H9 (cell line): ENCODE data around the gene NBEAL2. TPM values are rescaled to one million over a fixed set of nuclear protein-coding genes. Genes with fewer than 3 reads are reported as not detected.

ENCODE experiments used
- DNase-seq: peaks from one replicate; pipeline ENCODE4 v3.0.0-alpha.2; 2017
- H2AFZ ChIP-seq: one replicate; pipeline ENCODE4 v1.6.1; 2013; ENCODE audit warnings: mild to moderate bottlenecking, low read length, control low read depth, moderate library complexity
- H2AK5ac ChIP-seq: 2 replicates; pipeline ENCODE4 v1.6.1; 2013; ENCODE audit warnings: low read length, control low read depth, mixed read lengths; ENCODE audit not compliant: insufficient read length
- H2BK120ac ChIP-seq: one replicate; pipeline ENCODE4 v1.6.1; 2013; ENCODE audit warnings: low read depth, mild to moderate bottlenecking, low read length, control low read depth, inconsistent platforms; ENCODE audit not compliant: poor library complexity, severe bottlenecking
- H2BK12ac ChIP-seq: 2 replicates; pipeline ENCODE4 v1.6.1; 2013; ENCODE audit warnings: low read length, control low read depth, mixed read lengths, low read depth; ENCODE audit not compliant: insufficient read length
- H2BK15ac ChIP-seq: 2 replicates; pipeline ENCODE4 v1.6.1; 2013; ENCODE audit warnings: low read depth, low read length, control low read depth
- H2BK20ac ChIP-seq: one replicate; pipeline ENCODE4 v1.6.1; 2013; ENCODE audit warnings: low read depth, mild to moderate bottlenecking, low read length, control low read depth, inconsistent platforms; ENCODE audit not compliant: poor library complexity, severe bottlenecking
- H2BK5ac ChIP-seq: 2 replicates; pipeline ENCODE4 v1.6.1; 2013; ENCODE audit warnings: low read length, control low read depth, mixed read lengths; ENCODE audit not compliant: insufficient read length
- H3K14ac ChIP-seq: 2 replicates; pipeline ENCODE4 v1.6.1; 2013; ENCODE audit warnings: low read length, control low read depth; ENCODE audit not compliant: insufficient read depth
- H3K18ac ChIP-seq: 2 replicates; pipeline ENCODE4 v1.6.1; 2013; ENCODE audit warnings: low read depth, mild to moderate bottlenecking, mixed read lengths, low read length, control low read depth; ENCODE audit not compliant: insufficient read length
- H3K23ac ChIP-seq: 2 replicates; pipeline ENCODE4 v1.6.1; 2013; ENCODE audit warnings: low read length, control low read depth, mixed read lengths, low read depth; ENCODE audit not compliant: insufficient read length
- H3K23me2 ChIP-seq: 2 replicates; pipeline ENCODE4 v1.6.1; 2013; ENCODE audit warnings: low read depth, mild to moderate bottlenecking, mixed read lengths, low read length, control low read depth; ENCODE audit not compliant: insufficient read length, poor library complexity, severe bottlenecking
- H3K27ac ChIP-seq: 2 replicates; pipeline ENCODE4 v1.5.1; 2013; ENCODE audit warnings: low read length, control low read depth, mixed read lengths, low read depth; ENCODE audit not compliant: insufficient read length
- H3K27me3 ChIP-seq: 2 replicates; pipeline ENCODE4 v1.6.1; 2013; ENCODE audit warnings: low read length, control low read depth, inconsistent platforms; ENCODE audit not compliant: insufficient read depth
- H3K4ac ChIP-seq: 2 replicates; pipeline ENCODE4 v1.6.1; 2013; ENCODE audit warnings: low read depth, mild to moderate bottlenecking, control low read depth, inconsistent platforms, low read length, moderate library complexity
- H3K4me1 ChIP-seq: 2 replicates; pipeline ENCODE4 v1.6.1; 2013; ENCODE audit warnings: low read length, control low read depth, inconsistent platforms; ENCODE audit not compliant: insufficient read depth
- H3K4me2 ChIP-seq: 2 replicates; pipeline ENCODE4 v1.6.1; 2013; ENCODE audit warnings: low read length, control low read depth, mixed read lengths; ENCODE audit not compliant: insufficient read length, insufficient read depth
- H3K56ac ChIP-seq: 2 replicates; pipeline ENCODE4 v1.6.1; 2013; ENCODE audit warnings: low read depth, mild to moderate bottlenecking, mixed read lengths, low read length, control low read depth; ENCODE audit not compliant: insufficient read length
- H3K79me1 ChIP-seq: 2 replicates; pipeline ENCODE4 v1.6.1; 2013; ENCODE audit warnings: low read depth, mild to moderate bottlenecking, moderate library complexity, low read length, control low read depth, inconsistent platforms; ENCODE audit not compliant: insufficient read depth, poor library complexity, severe bottlenecking
- H3K79me2 ChIP-seq: 2 replicates; pipeline ENCODE4 v1.6.1; 2013; ENCODE audit warnings: low read length, control low read depth, inconsistent platforms; ENCODE audit not compliant: insufficient read depth
- H3K9ac ChIP-seq: 2 replicates; pipeline ENCODE4 v1.6.1; 2013; ENCODE audit warnings: low read length, control low read depth, mixed read lengths; ENCODE audit not compliant: insufficient read length; ENCODE audit errors: extremely low read depth
- H3K9me3 ChIP-seq: one replicate; pipeline ENCODE4 v1.6.1; 2013; ENCODE audit warnings: low read depth, low read length, inconsistent platforms; ENCODE audit not compliant: control insufficient read depth
- H3T11ph ChIP-seq: one replicate; pipeline ENCODE4 v1.6.1; 2013; ENCODE audit warnings: mild to moderate bottlenecking, low read length, control low read depth, inconsistent platforms
- H4K20me1 ChIP-seq: one replicate; pipeline ENCODE4 v1.6.1; 2013; ENCODE audit not compliant: control insufficient read depth, insufficient read length, insufficient read depth
- H4K5ac ChIP-seq: 2 replicates; pipeline ENCODE4 v1.6.1; 2013; ENCODE audit warnings: low read depth, mild to moderate bottlenecking, mixed read lengths, low read length, control low read depth; ENCODE audit not compliant: insufficient read length
- H4K8ac ChIP-seq: replicated peaks from 2 replicates; pipeline ENCODE4 v1.6.1; 2013; ENCODE audit warnings: low read length, control low read depth, mixed read lengths, low read depth; ENCODE audit not compliant: insufficient read length
- H4K91ac ChIP-seq: 2 replicates; pipeline ENCODE4 v1.6.1; 2013; ENCODE audit warnings: low read depth, mild to moderate bottlenecking, moderate library complexity, mixed read lengths, low read length, control low read depth; ENCODE audit not compliant: insufficient read length
- H3K27ac Mint-ChIP-seq, 3 experiments: 2 replicates in 2 of 3; 3 replicates in 1 of 3; pipeline ENCODE4 v1.8.0; 2020 to 2021; ENCODE audit warnings: mixed read lengths in 3 of 3, mild to moderate bottlenecking in 1 of 3, moderate library complexity in 1 of 3
- H3K27me3 Mint-ChIP-seq: 2 replicates; pipeline ENCODE4 v1.8.0; 2021; ENCODE audit warnings: low read depth, mild to moderate bottlenecking, moderate library complexity, mixed read lengths
- H3K36me3 Mint-ChIP-seq, 3 experiments: 2 replicates in 2 of 3; 3 replicates in 1 of 3; pipeline ENCODE4 v1.8.0; 2020 to 2021; ENCODE audit warnings: low read depth in 3 of 3, mixed read lengths in 3 of 3; ENCODE audit not compliant: insufficient read depth in 1 of 3
- H3K4me1 Mint-ChIP-seq, 2 experiments: 2 replicates each; pipeline ENCODE4 v1.8.0; 2020; ENCODE audit warnings: mixed read lengths in 2 of 2
- H3K4me3 Mint-ChIP-seq, 2 experiments: 2 replicates in 1 of 2; 3 replicates in 1 of 2; pipeline ENCODE4 v1.8.0; 2020 to 2021; ENCODE audit warnings: mild to moderate bottlenecking in 2 of 2, mixed read lengths in 2 of 2, moderate library complexity in 1 of 2
- H3K9me3 Mint-ChIP-seq, 2 experiments: 2 replicates in 1 of 2; 3 replicates in 1 of 2; pipeline ENCODE4 v1.8.0; 2020; ENCODE audit warnings: mild to moderate bottlenecking in 2 of 2, mixed read lengths in 2 of 2, moderate library complexity in 1 of 2
- CTCF ChIP-seq: fragments of 200-600 bp; sonication (generic); conservative IDR thresholded peaks from 3 replicates; pipeline ENCODE4 v1.8.0; 2021; ENCODE audit warnings: antibody characterized with exemption, mild to moderate bottlenecking
- total RNA-seq: library from RNA; stranded (reverse); gene quantifications from 2 replicates; pipeline ENCODE4 v1.2.1, GENCODE V29; 2021

NBEAL2 gene
- total RNA-seq, 1 experiment from 2014 or later, result 52.1 TPM

GRCh38 chr3:47014036-47014435 is 34.6 kb downstream of the NBEAL2 start:
- Mint-ChIP-seq H3K27ac (peak overlapping the region in 2 of 3 experiments; percentile 8 to 39; a peak in 3 of 7 replicates), H3K4me3 (no peak overlapping the region), H3K9me3 (no peaks in the 10 kb centered on the region), H3K36me3 (peaks cover 5 to 29% (median 28%) of the 10 kb centered on the region in 3 experiments; a peak in 6 of 7 replicates), H3K4me1 (peaks cover 23 to 28% of the 10 kb centered on the region in 2 experiments), H3K27me3 (no peaks in the 10 kb centered on the region)
- no peak for TF ChIP-seq CTCF
- Histone ChIP-seq H3K14ac (no peak overlapping the region), H3K9ac (no peak overlapping the region), H4K5ac (no peak overlapping the region), H3K4me2 (no peak overlapping the region), H2BK12ac (no peak overlapping the region), H3K9me3 (no peaks in the 10 kb centered on the region), H3T11ph (no peak overlapping the region), H4K8ac (no peak overlapping the region), H3K23me2 (no peaks in the 10 kb centered on the region), H3K23ac (no peak overlapping the region), H3K79me1 (no peaks in the 10 kb centered on the region), H3K27ac (no peak overlapping the region), H2BK120ac (no peak overlapping the region), H2BK5ac (no peak overlapping the region), H2AFZ (no peak overlapping the region), H2BK15ac (no peak overlapping the region), H3K27me3 (no peaks in the 10 kb centered on the region), H3K79me2 (no peaks in the 10 kb centered on the region), H3K18ac (no peak overlapping the region), H2BK20ac (no peak overlapping the region), H3K4me1 (no peaks in the 10 kb centered on the region), H3K4ac (no peak overlapping the region), H4K91ac (no peak overlapping the region), H2AK5ac (no peak overlapping the region), H3K56ac (no peak overlapping the region), H4K20me1 (no peaks in the 10 kb centered on the region)
- no peak for DNase-seq
